ENCODE results near the gene PTCH1. TPM values are rescaled to one million over a fixed set of nuclear protein-coding genes. Genes with fewer than 3 reads are reported as not detected.

Gene PTCH1
- total RNA-seq, 2 experiments from 2014 or later = 15.8 to 17.0 TPM

- peaks cover 78% of the 10 kb centered on the region for H3K4me1 Mint-ChIP-seq (ENCODE audit: low read depth)
- Histone ChIP-seq H3K27ac (ENCODE audit: low read depth in 1 of 2, low read length in 2 of 2) (peak overlapping the region; percentile 49 to 65), H3K4me3 (ENCODE audit: low read length) (peak overlapping the region; percentile 41), H3K4me1 (ENCODE audit: insufficient read depth, low read length) (peaks cover 59% of the 10 kb centered on the region), H3K27me3 (ENCODE audit: control insufficient read depth in 1 of 2, insufficient read depth in 2 of 2, low read length in 2 of 2) (peaks cover 0 to 4% of the 10 kb centered on the region in 2 experiments), H3K36me3 (ENCODE audit: insufficient read depth, low read length) (no peaks in the 10 kb centered on the region), H3K9me3 (ENCODE audit: control insufficient read depth in 1 of 2, insufficient read depth in 1 of 2, low read length in 2 of 2) (no peaks in the 10 kb centered on the region)
- TF ChIP-seq, protein P1, sequence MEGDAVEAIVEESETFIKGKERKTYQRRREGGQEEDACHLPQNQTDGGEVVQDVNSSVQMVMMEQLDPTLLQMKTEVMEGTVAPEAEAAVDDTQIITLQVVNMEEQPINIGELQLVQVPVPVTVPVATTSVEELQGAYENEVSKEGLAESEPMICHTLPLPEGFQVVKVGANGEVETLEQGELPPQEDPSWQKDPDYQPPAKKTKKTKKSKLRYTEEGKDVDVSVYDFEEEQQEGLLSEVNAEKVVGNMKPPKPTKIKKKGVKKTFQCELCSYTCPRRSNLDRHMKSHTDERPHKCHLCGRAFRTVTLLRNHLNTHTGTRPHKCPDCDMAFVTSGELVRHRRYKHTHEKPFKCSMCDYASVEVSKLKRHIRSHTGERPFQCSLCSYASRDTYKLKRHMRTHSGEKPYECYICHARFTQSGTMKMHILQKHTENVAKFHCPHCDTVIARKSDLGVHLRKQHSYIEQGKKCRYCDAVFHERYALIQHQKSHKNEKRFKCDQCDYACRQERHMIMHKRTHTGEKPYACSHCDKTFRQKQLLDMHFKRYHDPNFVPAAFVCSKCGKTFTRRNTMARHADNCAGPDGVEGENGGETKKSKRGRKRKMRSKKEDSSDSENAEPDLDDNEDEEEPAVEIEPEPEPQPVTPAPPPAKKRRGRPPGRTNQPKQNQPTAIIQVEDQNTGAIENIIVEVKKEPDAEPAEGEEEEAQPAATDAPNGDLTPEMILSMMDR (IDR thresholded peaks at IDR 0.05) = no peak
- POLR2A ChIA-PET = interaction anchor here (0.9 to 4.8 kb wide), 7 partner anchors 12 to 381 kb away, joined by 3 to 99 read pairs (median 17); partner anchors contain the start of gene ERCC6L2
- H3K4me3 Mint-ChIP-seq = peak overlapping the region; percentile 88
- no peaks in the 10 kb centered on the region for H3K36me3 Mint-ChIP-seq (ENCODE audit: low read depth)
- H3K9me3 Mint-ChIP-seq = no peaks in the 10 kb centered on the region
- intact Hi-C loops (cut with DNase I, micrococcal nuclease) = loop anchor here (1.0 to 10.0 kb wide), 9 partner anchors 12 to 723 kb away; partner anchors contain the start of gene FANCC (in 1 of the 2)
- peaks cover 7% of the 10 kb centered on the region for H3K27me3 Mint-ChIP-seq
- H3K27ac Mint-ChIP-seq = peak overlapping the region; percentile 98
- DNase-seq (peak; percentile 75 to 94 (median 84)), ATAC-seq (ENCODE audit: poor library complexity) (peak; percentile 94)
- CTCF ChIA-PET = interaction anchor here (0.7 to 0.9 kb wide), 2 partner anchors 12 to 14 kb away, joined by 3 read pairs; no protein-coding TSS in a partner anchor
These were observed 22.1 kb downstream of the PTCH1 start for GRCh38 chr9:95494416-95495371.

DNA sequence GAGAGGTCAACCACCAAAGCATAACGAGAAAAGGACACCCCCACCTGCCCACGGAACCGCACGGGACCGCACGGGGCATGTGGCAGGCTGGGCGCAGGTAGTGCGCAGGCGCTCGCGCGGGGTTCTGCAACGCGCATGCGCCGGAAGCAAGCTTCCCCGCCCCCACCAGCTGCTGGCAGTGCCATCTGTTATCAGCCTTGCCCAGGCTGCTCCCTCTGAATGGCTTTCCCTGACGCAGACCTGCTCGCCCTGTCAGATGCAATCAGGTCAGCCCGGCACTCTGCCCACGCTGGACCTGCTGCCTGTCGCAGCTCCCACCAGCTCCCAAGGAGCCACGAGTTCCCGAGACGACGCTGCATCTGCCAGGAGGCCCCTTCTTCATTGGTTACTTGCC lies 22.8 kb downstream of the PTCH1 start:
- Mint-ChIP-seq H3K27ac (peak overlapping the region; percentile 98), H3K9me3 (no peaks in the 10 kb centered on the region), H3K36me3 (ENCODE audit: low read depth) (no peaks in the 10 kb centered on the region), H3K4me1 (ENCODE audit: low read depth) (peaks cover 75% of the 10 kb centered on the region), H3K4me3 (peak overlapping the region; percentile 88), H3K27me3 (peaks cover 7% of the 10 kb centered on the region)
- ATAC-seq (ENCODE audit: poor library complexity) = no peak
- TF ChIP-seq, protein P1 (IDR thresholded peaks at IDR 0.05) = no peak
- H3K27me3 ChIP-seq (ENCODE audit: control insufficient read depth in 1 of 2, insufficient read depth in 2 of 2, low read length in 2 of 2) = peaks cover 0 to 3% of the 10 kb centered on the region in 2 experiments
- intact Hi-C loops (cut with DNase I, micrococcal nuclease) = loop anchor here (1.0 to 10.0 kb wide), 8 partner anchors 13 to 723 kb away; partner anchors contain the start of gene FANCC (in 1 of the 2)
- POLR2A ChIA-PET = interaction anchor here (0.5 to 4.8 kb wide), 6 partner anchors 13 to 382 kb away, joined by 3 to 99 read pairs (median 23); partner anchors contain the start of gene ERCC6L2
- CTCF ChIA-PET = interaction anchor here (0.9 kb wide), 1 partner anchor 15 kb away, joined by 3 read pairs; no protein-coding TSS in a partner anchor
- peak overlapping the region in 1 of 2 donors; percentile 7 for H3K27ac ChIP-seq (ENCODE audit: low read depth in 1 of 2, low read length in 2 of 2)
- peak overlapping the region; percentile 41 for H3K4me3 ChIP-seq (ENCODE audit: low read length)
- no peaks in the 10 kb centered on the region for H3K9me3 ChIP-seq (ENCODE audit: control insufficient read depth in 1 of 2, insufficient read depth in 1 of 2, low read length in 2 of 2)
- DNase-seq = peak in 7 of 14 experiments; percentile 14 to 74 (median 47)
- H3K4me1 ChIP-seq (ENCODE audit: insufficient read depth, low read length) = peaks cover 59% of the 10 kb centered on the region
- H3K36me3 ChIP-seq (ENCODE audit: insufficient read depth, low read length) = no peaks in the 10 kb centered on the region

- H3K4me3 ChIP-seq (ENCODE audit: low read length) = no peak overlapping the region
These were observed 23.4 kb downstream of the PTCH1 start for GRCh38 chr9:95493402-95493801.

More at GRCh38 chr9:95493402-95493801, 23.4 kb downstream of the PTCH1 start:
- no peak overlapping the region for H3K27ac ChIP-seq (ENCODE audit: low read depth in 1 of 2, low read length in 2 of 2)
- peak overlapping the region; percentile 98 for H3K27ac Mint-ChIP-seq
- no peak for ATAC-seq (ENCODE audit: poor library complexity)
- H3K27me3 ChIP-seq (ENCODE audit: control insufficient read depth in 1 of 2, insufficient read depth in 2 of 2, low read length in 2 of 2) = no peaks in the 10 kb centered on the region
- H3K4me1 Mint-ChIP-seq (ENCODE audit: low read depth) = peaks cover 72% of the 10 kb centered on the region
- DNase-seq = no peak
- CTCF ChIA-PET = no interaction called here
- TF ChIP-seq, protein P1 (IDR thresholded peaks at IDR 0.05) = no peak
- H3K27me3 Mint-ChIP-seq = peaks cover 6% of the 10 kb centered on the region
- H3K36me3 Mint-ChIP-seq (ENCODE audit: low read depth) = no peaks in the 10 kb centered on the region
- H3K4me3 Mint-ChIP-seq = no peak overlapping the region
- POLR2A ChIA-PET = interaction anchor here (0.5 to 4.8 kb wide), 5 partner anchors 13 to 42 kb away, joined by 3 to 99 read pairs (median 29); no protein-coding TSS in a partner anchor
- H3K4me1 ChIP-seq (ENCODE audit: insufficient read depth, low read length) = peaks cover 55% of the 10 kb centered on the region
- H3K9me3 Mint-ChIP-seq = no peaks in the 10 kb centered on the region
- intact Hi-C loops (cut with DNase I, micrococcal nuclease) = loop anchor here (5.0 to 10.0 kb wide), 3 partner anchors 176 to 724 kb away; partner anchors contain the start of gene FANCC (in 1 of the 2)
- H3K9me3 ChIP-seq (ENCODE audit: control insufficient read depth in 1 of 2, insufficient read depth in 1 of 2, low read length in 2 of 2) = no peaks in the 10 kb centered on the region
- no peaks in the 10 kb centered on the region for H3K36me3 ChIP-seq (ENCODE audit: insufficient read depth, low read length)

Measured in CD4-positive, alpha-beta T cell (primary cell).